ENCODE results near the gene RING1.
A peak's percentile ranks its signal among the peaks of the same experiment; 100 is the strongest.

The RING1 gene

GRCh38 chr6:33193619-33194018 is 14.7 kb upstream of the RING1 start:
- no peak for DNase-seq

GRCh38 chr6:33194431-33194979 is 13.8 kb upstream of the RING1 start:
- no peak for DNase-seq

- no peak for DNase-seq
These were observed 12.8 kb upstream of the RING1 start for GRCh38 chr6:33195304-33196165.

GRCh38 chr6:33197431-33198048 is 10.8 kb upstream of the RING1 start:
- DNase-seq = peak; percentile 75

GRCh38 chr6:33198159-33198852 is 10.0 kb upstream of the RING1 start:
- DNase-seq = no peak

- no peak for DNase-seq
These were observed 9.4 kb upstream of the RING1 start for GRCh38 chr6:33198853-33199436.

GRCh38 chr6:33199687-33200218 is 8.5 kb upstream of the RING1 start:
- DNase-seq = no peak

- peak; percentile 94 for DNase-seq
These were observed 7.8 kb upstream of the RING1 start, which contains the start of the genes RXRB and SLC39A7 for GRCh38 chr6:33200219-33201146. RXRB (minus strand) TSS chr6:33200665; CDS start chr6:33200476, 189 bp downstream. SLC39A7 (plus strand) TSS chr6:33200867; CDS start chr6:33201246, 379 bp downstream.

GRCh38 chr6:33201147-33201545 is 7.2 kb upstream of the RING1 start:
- no peak for DNase-seq

- DNase-seq = no peak
These were observed 6.4 kb upstream of the RING1 start for GRCh38 chr6:33201935-33202334.

GRCh38 chr6:33202799-33203198 is 5.5 kb upstream of the RING1 start:
- DNase-seq = no peak

- DNase-seq = no peak
These were observed 4.7 kb upstream of the RING1 start for GRCh38 chr6:33203443-33204164.

- DNase-seq = no peak
These were observed 4.2 kb upstream of the RING1 start for GRCh38 chr6:33204165-33204414.

GRCh38 chr6:33204415-33205190 is 3.7 kb upstream of the RING1 start, which contains the start of gene HSD17B8:
HSD17B8 (plus strand) TSS chr6:33204655; CDS start chr6:33204669, 14 bp downstream.
- DNase-seq = peak; percentile 58

- DNase-seq = no peak
These were observed 2.9 kb upstream of the RING1 start for GRCh38 chr6:33205191-33206026.

GRCh38 chr6:33206027-33206863 is 2.1 kb upstream of the RING1 start:
- DNase-seq = no peak

GRCh38 chr6:33206864-33207551 is 1.3 kb upstream of the RING1 start:
- no peak for DNase-seq

All from NCI-H2029 treated with DMSO at 0.1 percent for 48 hours (cell line).